HepG2 (cell line): ENCODE measurements around the gene MPPE1. TPM values are rescaled to one million over a fixed set of nuclear protein-coding genes. Genes with fewer than 3 reads are reported as not detected.

Experiments used
- AGO2 ChIP-seq: fragments of 200-400 bp; formaldehyde crosslinking; optimal IDR thresholded peaks from 2 replicates; pipeline ENCODE3; 2017; ENCODE audit warnings: mild to moderate bottlenecking, low read depth, low read length, moderate library complexity
- ARID5B ChIP-seq: IDR thresholded peaks from 2 replicates; pipeline ENCODE4 v1.4.0; 2020; ENCODE audit warnings: mild to moderate bottlenecking, missing genetic modification reagents
- CAMTA2 ChIP-seq: sonication (generic); formaldehyde crosslinking; IDR thresholded peaks from 2 replicates; pipeline ENCODE4 v1.4.0; 2020; ENCODE audit warnings: mild to moderate bottlenecking, missing genetic modification reagents, borderline replicate concordance
- CCDC6 ChIP-seq: sonication (generic); formaldehyde crosslinking; IDR thresholded peaks from 2 replicates; pipeline ENCODE4 v1.8.1; 2022; ENCODE audit warnings: mild to moderate bottlenecking, missing genetic modification reagents, moderate library complexity
- IKZF1 ChIP-seq: fragments of 450-650 bp; IDR thresholded peaks from 2 replicates; pipeline ENCODE4 v1.7.1; 2016
- KAT8 ChIP-seq: IDR thresholded peaks from 2 replicates; pipeline ENCODE4 v1.6.1; 2016; ENCODE audit warnings: missing genetic modification reagents, missing compliant biosample characterization
- KLF15 ChIP-seq: sonication (generic); formaldehyde crosslinking; IDR thresholded peaks from 2 replicates; pipeline ENCODE4 v1.8.1; 2023; ENCODE audit warnings: borderline replicate concordance, mild to moderate bottlenecking, inconsistent platforms, missing genetic modification reagents, mixed read lengths
- NFRKB ChIP-seq: fragments of 450-650 bp; IDR thresholded peaks from 2 replicates; pipeline ENCODE4 v1.6.1; 2017
- RFX5 ChIP-seq: IDR thresholded peaks from 2 replicates; pipeline ENCODE4 v1.6.1; 2011; ENCODE audit warnings: low read depth, low read length, improper control_type of control experiment
- THYN1 ChIP-seq: sonication (generic); formaldehyde crosslinking; IDR thresholded peaks from 2 replicates; pipeline ENCODE4 v1.8.1; 2023; ENCODE audit warnings: low read depth, mild to moderate bottlenecking, moderate library complexity, missing genetic modification reagents, borderline replicate concordance
- ZNF232 ChIP-seq: sonication (generic); formaldehyde crosslinking; IDR thresholded peaks from 2 replicates; pipeline ENCODE4 v1.4.0; 2020; ENCODE audit warnings: missing genetic modification reagents, borderline replicate concordance
- ZNF275 ChIP-seq: sonication (generic); formaldehyde crosslinking; IDR thresholded peaks from 2 replicates; pipeline ENCODE4 v1.8.0; 2022; ENCODE audit warnings: missing genetic modification reagents, mild to moderate bottlenecking, inconsistent platforms, borderline replicate concordance
- ZNF292 ChIP-seq: sonication (generic); formaldehyde crosslinking; IDR thresholded peaks from 2 replicates; pipeline ENCODE4 v1.8.1; 2022; ENCODE audit warnings: mild to moderate bottlenecking, low read depth, missing genetic modification reagents, borderline replicate concordance
- ZNF441 ChIP-seq: sonication (generic); formaldehyde crosslinking; IDR thresholded peaks from 2 replicates; pipeline ENCODE4 v1.7.0; 2021; ENCODE audit warnings: missing genetic modification reagents, borderline replicate concordance
- ZNF510 ChIP-seq: sonication (generic); formaldehyde crosslinking; IDR thresholded peaks from 2 replicates; pipeline ENCODE4 v1.4.0; 2020; ENCODE audit warnings: low read depth, mild to moderate bottlenecking, missing genetic modification reagents
- ZNF713 ChIP-seq: sonication (generic); formaldehyde crosslinking; IDR thresholded peaks from 2 replicates; pipeline ENCODE4 v1.4.0; 2020; ENCODE audit warnings: mild to moderate bottlenecking, missing genetic modification reagents
- ZNF777 ChIP-seq: sonication (generic); formaldehyde crosslinking; IDR thresholded peaks from 2 replicates; pipeline ENCODE4 v1.4.0; 2020; ENCODE audit warnings: missing genetic modification reagents
- polyA plus RNA-seq, 8 experiments: library from polyadenylated mRNA; depleted of rRNA in 3 of 8; stranded (reverse) in 7 of 8; unstranded in 1 of 8; fragments of >200 nt; fragmentation: Illumina TruSeq in 4 of 8; extraction: Trizol in 4 of 8; gene quantifications; 2 replicates each; pipeline versions ENCODE4 v1.2.1 to v1.2.3, GENCODE V29; 2011 to 2016; ENCODE audit warnings: low read depth in 4 of 8, missing spikeins in 1 of 8, mixed read lengths in 1 of 8; ENCODE audit not compliant: insufficient read depth in 1 of 8
- total RNA-seq, 5 experiments: library from RNA; depleted of rRNA; stranded (reverse); fragments of >200 nt; fragmentation: Illumina TruSeq; extraction: Trizol; gene quantifications; 2 replicates each; pipeline ENCODE4 v1.2.3, GENCODE V29; 2016; ENCODE audit warnings: low read depth in 1 of 5
- TF ChIP-seq, protein P1 (sequence below): sonication (generic); formaldehyde crosslinking; IDR thresholded peaks from 2 replicates; pipeline ENCODE4 v1.4.0; 2020; ENCODE audit warnings: missing genetic modification reagents

Gene MPPE1
- total and polyA plus RNA-seq, 2 of the 13 experiments (the other 11 are each of a cell fraction or from before 2014, with no cell fraction given) = 9.6 to 11.9 TPM

GRCh38 chr18:11947214-11948191 is 39.4 kb upstream of the MPPE1 start (continued):
- TF ChIP-seq, protein P1, sequence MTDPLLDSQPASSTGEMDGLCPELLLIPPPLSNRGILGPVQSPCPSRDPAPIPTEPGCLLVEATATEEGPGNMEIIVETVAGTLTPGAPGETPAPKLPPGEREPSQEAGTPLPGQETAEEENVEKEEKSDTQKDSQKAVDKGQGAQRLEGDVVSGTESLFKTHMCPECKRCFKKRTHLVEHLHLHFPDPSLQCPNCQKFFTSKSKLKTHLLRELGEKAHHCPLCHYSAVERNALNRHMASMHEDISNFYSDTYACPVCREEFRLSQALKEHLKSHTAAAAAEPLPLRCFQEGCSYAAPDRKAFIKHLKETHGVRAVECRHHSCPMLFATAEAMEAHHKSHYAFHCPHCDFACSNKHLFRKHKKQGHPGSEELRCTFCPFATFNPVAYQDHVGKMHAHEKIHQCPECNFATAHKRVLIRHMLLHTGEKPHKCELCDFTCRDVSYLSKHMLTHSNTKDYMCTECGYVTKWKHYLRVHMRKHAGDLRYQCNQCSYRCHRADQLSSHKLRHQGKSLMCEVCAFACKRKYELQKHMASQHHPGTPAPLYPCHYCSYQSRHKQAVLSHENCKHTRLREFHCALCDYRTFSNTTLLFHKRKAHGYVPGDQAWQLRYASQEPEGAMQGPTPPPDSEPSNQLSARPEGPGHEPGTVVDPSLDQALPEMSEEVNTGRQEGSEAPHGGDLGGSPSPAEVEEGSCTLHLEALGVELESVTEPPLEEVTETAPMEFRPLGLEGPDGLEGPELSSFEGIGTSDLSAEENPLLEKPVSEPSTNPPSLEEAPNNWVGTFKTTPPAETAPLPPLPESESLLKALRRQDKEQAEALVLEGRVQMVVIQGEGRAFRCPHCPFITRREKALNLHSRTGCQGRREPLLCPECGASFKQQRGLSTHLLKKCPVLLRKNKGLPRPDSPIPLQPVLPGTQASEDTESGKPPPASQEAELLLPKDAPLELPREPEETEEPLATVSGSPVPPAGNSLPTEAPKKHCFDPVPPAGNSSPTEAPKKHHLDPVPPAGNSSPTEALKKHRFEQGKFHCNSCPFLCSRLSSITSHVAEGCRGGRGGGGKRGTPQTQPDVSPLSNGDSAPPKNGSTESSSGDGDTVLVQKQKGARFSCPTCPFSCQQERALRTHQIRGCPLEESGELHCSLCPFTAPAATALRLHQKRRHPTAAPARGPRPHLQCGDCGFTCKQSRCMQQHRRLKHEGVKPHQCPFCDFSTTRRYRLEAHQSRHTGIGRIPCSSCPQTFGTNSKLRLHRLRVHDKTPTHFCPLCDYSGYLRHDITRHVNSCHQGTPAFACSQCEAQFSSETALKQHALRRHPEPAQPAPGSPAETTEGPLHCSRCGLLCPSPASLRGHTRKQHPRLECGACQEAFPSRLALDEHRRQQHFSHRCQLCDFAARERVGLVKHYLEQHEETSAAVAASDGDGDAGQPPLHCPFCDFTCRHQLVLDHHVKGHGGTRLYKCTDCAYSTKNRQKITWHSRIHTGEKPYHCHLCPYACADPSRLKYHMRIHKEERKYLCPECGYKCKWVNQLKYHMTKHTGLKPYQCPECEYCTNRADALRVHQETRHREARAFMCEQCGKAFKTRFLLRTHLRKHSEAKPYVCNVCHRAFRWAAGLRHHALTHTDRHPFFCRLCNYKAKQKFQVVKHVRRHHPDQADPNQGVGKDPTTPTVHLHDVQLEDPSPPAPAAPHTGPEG = no peak
- no peak; the same call in 1 of the 2 replicates for TF ChIP-seq ZNF232 (CRISPR knock-in tag)
- TF ChIP-seq CAMTA2 (CRISPR knock-in tag) = no peak
- TF ChIP-seq ZNF777 = no peak
- no peak for TF ChIP-seq NFRKB
- no peak for TF ChIP-seq THYN1 (CRISPR knock-in tag)
- no peak for TF ChIP-seq CCDC6 (CRISPR knock-in tag)
- 0 out of 2 replicates have a peak, but pooled peaks have one; percentile 41 for TF ChIP-seq ZNF292 (CRISPR knock-in tag)
- no peak for TF ChIP-seq ZNF441
- TF ChIP-seq AGO2 = no peak
- peak; percentile 73 for TF ChIP-seq ARID5B
- TF ChIP-seq ZNF713 = no peak
- TF ChIP-seq ZNF510 (CRISPR knock-in tag) = no peak
- no peak for TF ChIP-seq KLF15 (CRISPR knock-in tag)
- no peak for TF ChIP-seq IKZF1
- TF ChIP-seq ZNF275 (CRISPR knock-in tag) = no peak
- no peak for TF ChIP-seq RFX5
- peak; percentile 72 for TF ChIP-seq KAT8
